ENCODE results near the gene PDE1C. TPM values are rescaled to one million over a fixed set of nuclear protein-coding genes. Genes with fewer than 3 reads are reported as not detected.

The PDE1C gene
- total RNA-seq, 2 donors from 2014 or later = 0.26 to 0.60 TPM

DNA sequence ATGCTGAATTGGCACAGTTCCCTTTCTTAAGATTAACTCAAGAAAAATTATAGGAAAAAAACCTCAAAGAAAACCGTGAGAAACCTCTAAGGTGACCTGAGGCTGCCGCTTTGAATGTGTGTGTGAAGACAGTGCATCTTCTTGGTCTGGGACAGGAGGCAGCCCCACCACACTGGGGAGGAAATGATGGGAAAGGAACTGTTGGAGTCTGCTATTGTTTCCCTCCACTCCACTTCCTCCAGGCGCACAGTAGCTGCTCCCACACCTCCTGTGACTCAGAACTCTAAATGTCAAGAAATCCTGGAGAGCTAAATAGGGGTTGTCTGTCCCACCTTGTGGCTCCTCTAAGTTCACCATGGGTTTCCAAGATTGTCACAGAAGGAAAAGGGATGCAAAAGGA lies 179.4 kb downstream of the PDE1C start:
- 91 to 100% methylated on average over 1 to 3 of the region's 3 CpGs for WGBS, 2 experiments (ENCODE audit: insufficient coverage in 1 of 2, insufficient read length in 1 of 2)
- Mint-ChIP-seq H3K9me3 (peaks cover 5% of the 10 kb centered on the region), H3K4me1 (peaks cover 16% of the 10 kb centered on the region), H3K4me3 (no peak overlapping the region), H3K36me3 (ENCODE audit: low read depth) (no peaks in the 10 kb centered on the region), H3K27me3 (ENCODE audit: insufficient read depth) (peaks cover 4% of the 10 kb centered on the region), H3K27ac (no peak overlapping the region)
- DNase-seq = no peak
- H3K4me1 ChIP-seq (ENCODE audit: control insufficient read depth, insufficient read depth, low read length) = no peaks in the 10 kb centered on the region
- H3K4me3 ChIP-seq (ENCODE audit: low read length) = no peak overlapping the region
- H3K36me3 ChIP-seq (ENCODE audit: control insufficient read depth, insufficient read depth, low read length) = no peaks in the 10 kb centered on the region
- H3K9ac ChIP-seq (ENCODE audit: extremely low read depth, low read length, poor library complexity, severe bottlenecking) = no peak overlapping the region
- no peak overlapping the region for H3K27ac ChIP-seq (ENCODE audit: low read depth, low read length)
- H3K9me3 ChIP-seq (ENCODE audit: control insufficient read depth, low read length) = no peaks in the 10 kb centered on the region
- TF ChIP-seq, protein P1, sequence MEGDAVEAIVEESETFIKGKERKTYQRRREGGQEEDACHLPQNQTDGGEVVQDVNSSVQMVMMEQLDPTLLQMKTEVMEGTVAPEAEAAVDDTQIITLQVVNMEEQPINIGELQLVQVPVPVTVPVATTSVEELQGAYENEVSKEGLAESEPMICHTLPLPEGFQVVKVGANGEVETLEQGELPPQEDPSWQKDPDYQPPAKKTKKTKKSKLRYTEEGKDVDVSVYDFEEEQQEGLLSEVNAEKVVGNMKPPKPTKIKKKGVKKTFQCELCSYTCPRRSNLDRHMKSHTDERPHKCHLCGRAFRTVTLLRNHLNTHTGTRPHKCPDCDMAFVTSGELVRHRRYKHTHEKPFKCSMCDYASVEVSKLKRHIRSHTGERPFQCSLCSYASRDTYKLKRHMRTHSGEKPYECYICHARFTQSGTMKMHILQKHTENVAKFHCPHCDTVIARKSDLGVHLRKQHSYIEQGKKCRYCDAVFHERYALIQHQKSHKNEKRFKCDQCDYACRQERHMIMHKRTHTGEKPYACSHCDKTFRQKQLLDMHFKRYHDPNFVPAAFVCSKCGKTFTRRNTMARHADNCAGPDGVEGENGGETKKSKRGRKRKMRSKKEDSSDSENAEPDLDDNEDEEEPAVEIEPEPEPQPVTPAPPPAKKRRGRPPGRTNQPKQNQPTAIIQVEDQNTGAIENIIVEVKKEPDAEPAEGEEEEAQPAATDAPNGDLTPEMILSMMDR (conservative IDR thresholded peaks at IDR 0.05) = no peak
- no peaks in the 10 kb centered on the region for H3K27me3 ChIP-seq (ENCODE audit: control insufficient read depth, insufficient read depth, low read length, poor library complexity, severe bottlenecking)

DNA sequence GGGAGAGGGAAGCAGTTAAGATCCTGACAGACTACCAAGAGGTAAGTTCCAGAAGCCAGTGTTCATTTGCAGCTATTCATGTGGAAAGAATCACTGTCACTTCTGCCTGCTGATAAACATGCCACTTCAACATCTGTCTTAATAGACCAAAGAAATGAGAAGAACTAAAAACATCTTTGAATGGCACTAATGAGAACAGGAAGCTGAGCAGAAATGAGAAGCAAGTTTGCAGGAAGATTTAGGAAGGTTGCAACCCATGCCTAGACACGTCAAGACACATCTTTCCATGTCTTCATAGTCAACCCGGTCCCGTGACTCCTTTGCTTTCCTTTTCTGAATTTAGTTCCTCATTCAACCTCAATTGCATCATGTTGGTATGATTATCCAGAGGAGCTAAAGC lies 180.0 kb downstream of the PDE1C start:
- peaks cover 5% of the 10 kb centered on the region for H3K9me3 Mint-ChIP-seq

DNA sequence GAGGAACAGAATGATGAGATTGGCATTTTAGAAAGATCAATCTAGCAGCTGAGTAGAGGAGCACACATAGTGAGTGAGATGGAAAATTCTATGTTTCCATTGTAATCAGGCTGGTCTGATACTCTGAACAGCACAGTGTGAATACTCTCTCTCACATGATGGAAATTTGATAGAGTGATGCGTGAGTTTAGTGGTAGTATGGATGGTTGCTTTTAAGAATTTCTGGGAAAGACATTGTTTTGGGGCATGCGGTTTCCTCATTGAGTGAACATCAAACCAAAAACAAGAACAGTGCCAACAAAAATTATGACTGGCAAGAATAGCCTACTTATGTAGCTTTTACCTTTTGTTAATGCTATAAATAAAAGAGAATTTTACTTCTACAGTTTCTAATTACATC lies 183.2 kb downstream of the PDE1C start:
- H3K36me3 ChIP-seq (ENCODE audit: control insufficient read depth, insufficient read depth, low read length) = no peaks in the 10 kb centered on the region
- H3K36me3 Mint-ChIP-seq (ENCODE audit: low read depth) = no peaks in the 10 kb centered on the region
- TF ChIP-seq, protein P1 (conservative IDR thresholded peaks at IDR 0.05) = no peak
- no peak for DNase-seq
- H3K4me1 ChIP-seq (ENCODE audit: control insufficient read depth, insufficient read depth, low read length) = no peaks in the 10 kb centered on the region
- H3K4me3 ChIP-seq (ENCODE audit: low read length) = no peak overlapping the region
- H3K27ac ChIP-seq (ENCODE audit: low read depth, low read length) = no peak overlapping the region
- peaks cover 3% of the 10 kb centered on the region for H3K27me3 Mint-ChIP-seq (ENCODE audit: insufficient read depth)
- no peaks in the 10 kb centered on the region for H3K9me3 ChIP-seq (ENCODE audit: control insufficient read depth, low read length)
- WGBS, 2 experiments (ENCODE audit: insufficient coverage in 1 of 2, insufficient read length in 1 of 2) = 94% methylated on average over 2 of the region's 2 CpGs; no CpG with 5 or more reads in 1 of the 2 experiments
- H3K4me1 Mint-ChIP-seq = no peaks in the 10 kb centered on the region
- H3K9me3 Mint-ChIP-seq = peaks cover 5% of the 10 kb centered on the region
- H3K27me3 ChIP-seq (ENCODE audit: control insufficient read depth, insufficient read depth, low read length, poor library complexity, severe bottlenecking) = no peaks in the 10 kb centered on the region
- H3K4me3 Mint-ChIP-seq = no peak overlapping the region
- no peak overlapping the region for H3K9ac ChIP-seq (ENCODE audit: extremely low read depth, low read length, poor library complexity, severe bottlenecking)
- no peak overlapping the region for H3K27ac Mint-ChIP-seq

More for the DNA sequence above, 180.0 kb downstream of the PDE1C start:
- no peak overlapping the region for H3K9ac ChIP-seq (ENCODE audit: extremely low read depth, low read length, poor library complexity, severe bottlenecking)
- no peak for DNase-seq
- no peak overlapping the region for H3K27ac Mint-ChIP-seq
- H3K9me3 ChIP-seq (ENCODE audit: control insufficient read depth, low read length) = no peaks in the 10 kb centered on the region
- no peak overlapping the region for H3K27ac ChIP-seq (ENCODE audit: low read depth, low read length)
- TF ChIP-seq, protein P1 (conservative IDR thresholded peaks at IDR 0.05) = no peak
- peaks cover 14% of the 10 kb centered on the region for H3K4me1 Mint-ChIP-seq
- no peak overlapping the region for H3K4me3 ChIP-seq (ENCODE audit: low read length)
- H3K4me3 Mint-ChIP-seq = no peak overlapping the region
- no peaks in the 10 kb centered on the region for H3K4me1 ChIP-seq (ENCODE audit: control insufficient read depth, insufficient read depth, low read length)
- 96 to 100% methylated on average over 2 to 3 of the region's 3 CpGs for WGBS, 2 experiments (ENCODE audit: insufficient coverage in 1 of 2, insufficient read length in 1 of 2)
- H3K36me3 Mint-ChIP-seq (ENCODE audit: low read depth) = no peaks in the 10 kb centered on the region
- peaks cover 4% of the 10 kb centered on the region for H3K27me3 Mint-ChIP-seq (ENCODE audit: insufficient read depth)
- H3K36me3 ChIP-seq (ENCODE audit: control insufficient read depth, insufficient read depth, low read length) = no peaks in the 10 kb centered on the region
- H3K27me3 ChIP-seq (ENCODE audit: control insufficient read depth, insufficient read depth, low read length, poor library complexity, severe bottlenecking) = no peaks in the 10 kb centered on the region

Data from endodermal cell (in vitro differentiated cells).